SU-DHL-6 (cell line): ENCODE results near the gene MAP4K3.

Experiments
- CTCF ChIP-seq: fragments of 200-600 bp; sonication (generic); IDR thresholded peaks from one replicate; pipeline ENCODE4 v1.5.1; 2017; ENCODE audit warnings: antibody characterized with exemption, mild to moderate bottlenecking, low read length, moderate library complexity; ENCODE audit not compliant: insufficient read depth, poor library complexity, severe bottlenecking
- EZH2phosphoT487 ChIP-seq: fragments of 200-600 bp; sonication (generic), shearing (Covaris generic); conservative IDR thresholded peaks from 2 replicates; pipeline ENCODE4 v1.6.1; 2018; ENCODE audit warnings: mild to moderate bottlenecking, antibody characterized with exemption, low read length, moderate library complexity, mixed read lengths

GRCh38 chr2:39265315-39265714, 171.8 kb downstream of the MAP4K3 start:
- TF ChIP-seq EZH2phosphoT487 (no peak), CTCF (no peak)
